SU-DHL-6 (cell line): ENCODE measurements around the gene ANTXR1.

Source experiments
- CTCF ChIP-seq: fragments of 200-600 bp; sonication (generic); IDR thresholded peaks from one replicate; pipeline ENCODE4 v1.5.1; 2017; ENCODE audit warnings: antibody characterized with exemption, mild to moderate bottlenecking, low read length, moderate library complexity; ENCODE audit not compliant: insufficient read depth, poor library complexity, severe bottlenecking
- EZH2phosphoT487 ChIP-seq: fragments of 200-600 bp; sonication (generic), shearing (Covaris generic); conservative IDR thresholded peaks from 2 replicates; pipeline ENCODE4 v1.6.1; 2018; ENCODE audit warnings: mild to moderate bottlenecking, antibody characterized with exemption, low read length, moderate library complexity, mixed read lengths

DNA sequence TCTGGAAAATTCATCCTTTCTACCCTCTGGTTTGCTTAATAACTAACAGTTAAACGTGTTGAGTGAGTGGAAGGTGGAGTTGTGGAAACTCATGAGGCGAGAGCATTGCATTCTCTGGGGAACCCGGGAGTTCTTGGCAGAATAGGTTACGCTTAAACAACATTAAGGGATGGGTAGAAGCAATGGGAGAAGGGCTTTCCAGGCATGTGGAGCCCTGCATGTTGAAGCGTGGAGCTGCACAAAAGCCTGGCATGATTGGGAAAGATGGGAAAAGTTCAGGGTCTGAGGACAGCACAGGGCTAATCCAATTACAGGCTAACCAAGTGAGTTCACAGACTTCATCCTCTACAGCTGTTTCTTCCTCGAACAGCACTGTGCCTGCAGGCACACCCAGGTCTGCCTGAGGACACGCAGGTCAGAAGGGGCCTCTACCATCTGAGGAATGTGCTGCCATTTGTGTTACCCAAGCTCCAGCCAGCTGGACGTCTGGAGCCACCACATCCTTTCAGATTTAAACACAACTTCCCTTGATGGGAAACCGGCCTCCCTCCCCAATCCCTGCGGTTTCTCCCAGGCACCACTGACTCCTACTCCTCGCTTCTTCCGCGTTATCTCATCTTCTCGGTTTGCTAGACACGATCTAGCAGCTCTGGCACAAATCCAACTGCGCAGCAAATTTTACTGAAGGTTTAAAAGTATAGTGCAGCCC is 164.2 kb downstream of the ANTXR1 start:
- TF ChIP-seq CTCF (no peak), EZH2phosphoT487 (no peak)
